ENCODE measurements around the gene CFAP410. TPM values are rescaled to one million over a fixed set of nuclear protein-coding genes. Genes with fewer than 3 reads are reported as not detected.

Gene CFAP410
- polyA plus RNA-seq, 1 donor, result 16.5 TPM

GRCh38 chr21:44300262-44300959 is 38.8 kb downstream of the CFAP410 start:
- no peak for DNase-seq (ENCODE audit: low read depth)

- DNase-seq (ENCODE audit: low read depth), result no peak
Measured at GRCh38 chr21:44299458-44300261, 39.5 kb downstream of the CFAP410 start, which contains the start of gene PFKL. Gene PFKL, plus strand, starts transcription at chr21:44300053. Its CDS starts 53 bp downstream, at chr21:44300106.

GRCh38 chr21:44299085-44299457 is 40.1 kb downstream of the CFAP410 start:
- no peak for DNase-seq (ENCODE audit: low read depth)

GRCh38 chr21:44298301-44298700 is 40.9 kb downstream of the CFAP410 start:
- DNase-seq (ENCODE audit: low read depth), result no peak

- DNase-seq (ENCODE audit: low read depth), result peak; percentile 68
Measured at GRCh38 chr21:44297525-44298290, 41.5 kb downstream of the CFAP410 start.

GRCh38 chr21:44296916-44297315 is 42.3 kb downstream of the CFAP410 start:
- no peak for DNase-seq (ENCODE audit: low read depth)

GRCh38 chr21:44296103-44296519 is 43.1 kb downstream of the CFAP410 start:
- no peak for DNase-seq (ENCODE audit: low read depth)

- DNase-seq (ENCODE audit: low read depth), result no peak
Measured at GRCh38 chr21:44295646-44296045, 43.5 kb downstream of the CFAP410 start.

GRCh38 chr21:44295163-44295573 is 44.0 kb downstream of the CFAP410 start:
- DNase-seq (ENCODE audit: low read depth), result no peak

GRCh38 chr21:44294391-44295162 is 44.6 kb downstream of the CFAP410 start:
- no peak for DNase-seq (ENCODE audit: low read depth)

GRCh38 chr21:44293551-44294231 is 45.5 kb downstream of the CFAP410 start:
- no peak for DNase-seq (ENCODE audit: low read depth)

GRCh38 chr21:44292812-44293195 is 46.4 kb downstream of the CFAP410 start:
- DNase-seq (ENCODE audit: low read depth), result no peak

GRCh38 chr21:44291936-44292811 is 47.0 kb downstream of the CFAP410 start:
- no peak for DNase-seq (ENCODE audit: low read depth)

GRCh38 chr21:44291078-44291935 is 47.9 kb downstream of the CFAP410 start:
- DNase-seq (ENCODE audit: low read depth), result no peak

GRCh38 chr21:44290327-44291077 is 48.7 kb downstream of the CFAP410 start:
- DNase-seq (ENCODE audit: low read depth), result no peak

GRCh38 chr21:44289381-44290010 is 49.7 kb downstream of the CFAP410 start:
- no peak for DNase-seq (ENCODE audit: low read depth)

- no peak for DNase-seq (ENCODE audit: low read depth)
Measured at GRCh38 chr21:44288251-44289110, 50.7 kb downstream of the CFAP410 start.
